ENCODE results near the gene FOXRED1.
"Not testable (repeated sequence)": the region's sequence is repeated elsewhere in the genome, so short reads cannot be mapped to it uniquely, and the experiment has no call there.

FOXRED1 gene

GRCh38 chr11:126277322-126277721 lies 8.4 kb downstream of the FOXRED1 start:
- no peak for DNase-seq (ENCODE audit: low read depth, low spot score)

GRCh38 chr11:126277780-126278179 lies 8.8 kb downstream of the FOXRED1 start:
- no peak for DNase-seq (ENCODE audit: low read depth, low spot score)

DNA sequence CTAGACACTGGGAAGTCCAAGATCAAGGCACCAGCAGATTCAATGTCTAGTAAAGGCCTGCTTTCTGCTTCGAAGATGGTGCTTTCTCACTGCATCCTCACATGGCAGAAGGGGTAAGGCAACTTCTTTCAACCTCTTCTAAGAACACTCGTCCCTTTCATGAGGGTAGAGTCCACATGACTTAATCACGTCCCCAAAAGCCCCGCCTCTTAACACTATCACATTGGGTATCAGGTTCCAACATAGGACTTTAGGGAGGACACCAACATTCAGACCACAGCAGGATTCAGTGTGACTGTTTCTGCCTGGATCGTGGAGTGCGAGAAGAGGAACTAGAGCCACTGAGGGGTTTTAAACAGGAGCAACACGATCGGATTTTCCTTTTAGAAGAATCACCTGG lies 10.2 kb downstream of the FOXRED1 start:
- DNase-seq (ENCODE audit: low read depth, low spot score), result no peak

DNA sequence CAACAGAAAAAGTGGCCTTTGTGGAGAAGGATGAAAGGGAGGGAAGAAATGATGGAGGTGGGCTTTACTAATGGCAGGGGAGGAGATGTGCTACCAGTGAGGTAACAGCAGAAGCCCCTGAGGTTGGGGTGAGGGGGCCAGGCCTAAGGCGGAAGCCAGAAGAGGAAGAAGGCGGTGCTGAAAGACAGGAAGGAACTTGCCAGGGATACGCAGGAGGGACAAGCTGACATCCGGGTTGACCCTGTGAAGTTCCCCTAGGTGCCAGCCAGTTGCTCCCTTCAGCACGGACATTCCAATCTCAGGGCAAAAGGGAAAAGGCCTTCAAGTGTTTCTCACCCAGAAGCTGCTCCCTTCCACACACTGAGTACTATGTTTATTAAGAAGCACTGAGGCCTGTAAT lies 11.6 kb downstream of the FOXRED1 start:
- no peak for DNase-seq (ENCODE audit: low read depth, low spot score)

GRCh38 chr11:126281245-126281644 lies 12.3 kb downstream of the FOXRED1 start:
- DNase-seq (ENCODE audit: low read depth, low spot score), result no peak

GRCh38 chr11:126281666-126282175 lies 12.8 kb downstream of the FOXRED1 start:
- DNase-seq (ENCODE audit: low read depth, low spot score), result no peak

DNA sequence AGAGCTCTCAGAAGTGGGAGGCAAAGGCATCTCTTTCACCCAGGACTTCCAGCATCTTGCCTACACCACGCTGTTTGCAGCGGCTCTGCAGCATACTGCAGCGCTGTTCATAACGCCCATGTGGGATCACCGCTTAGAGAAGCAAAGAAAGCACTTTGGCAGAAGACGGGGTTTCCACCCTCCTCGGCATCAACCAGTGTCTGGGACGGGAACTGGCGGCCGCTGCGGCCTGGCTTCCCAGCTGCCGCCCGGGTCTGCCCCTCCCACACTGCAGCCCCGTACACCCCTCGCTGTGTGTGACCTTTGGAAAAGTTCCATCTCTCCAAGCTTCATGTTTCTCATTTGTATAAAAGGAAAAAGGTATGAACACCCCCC lies 13.4 kb downstream of the FOXRED1 start:
- DNase-seq (ENCODE audit: low read depth, low spot score), result no peak

GRCh38 chr11:126282736-126283591 lies 14.0 kb downstream of the FOXRED1 start, which contains the start of gene TIRAP:
TIRAP (plus strand) TSS chr11:126283093; CDS start chr11:126290895, 7,802 bp downstream.
- peak; percentile 15 for DNase-seq (ENCODE audit: low read depth, low spot score)

DNA sequence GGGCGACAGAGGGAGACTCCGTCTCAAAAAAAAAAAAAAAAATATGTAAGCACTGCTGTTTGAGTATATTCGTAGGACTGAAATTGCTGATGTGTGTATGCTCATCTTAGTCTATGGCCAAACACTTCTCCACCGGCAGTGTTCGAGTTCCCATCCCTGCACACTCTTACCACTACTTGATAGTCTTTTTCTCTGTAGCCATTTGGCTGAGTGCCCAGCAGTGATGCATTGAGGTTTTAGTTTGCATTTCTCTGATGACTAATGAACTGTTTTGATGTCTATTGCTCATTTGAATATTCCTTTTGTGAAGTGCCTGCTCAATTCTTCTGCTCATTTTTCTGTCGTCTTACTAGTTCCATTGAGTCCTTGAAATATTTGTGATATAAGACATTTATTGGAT lies 15.9 kb downstream of the FOXRED1 start:
- peak; percentile 79 for DNase-seq (ENCODE audit: low read depth, low spot score)

GRCh38 chr11:126288237-126288636 lies 19.3 kb downstream of the FOXRED1 start:
- DNase-seq (ENCODE audit: low read depth, low spot score), result no peak

DNA sequence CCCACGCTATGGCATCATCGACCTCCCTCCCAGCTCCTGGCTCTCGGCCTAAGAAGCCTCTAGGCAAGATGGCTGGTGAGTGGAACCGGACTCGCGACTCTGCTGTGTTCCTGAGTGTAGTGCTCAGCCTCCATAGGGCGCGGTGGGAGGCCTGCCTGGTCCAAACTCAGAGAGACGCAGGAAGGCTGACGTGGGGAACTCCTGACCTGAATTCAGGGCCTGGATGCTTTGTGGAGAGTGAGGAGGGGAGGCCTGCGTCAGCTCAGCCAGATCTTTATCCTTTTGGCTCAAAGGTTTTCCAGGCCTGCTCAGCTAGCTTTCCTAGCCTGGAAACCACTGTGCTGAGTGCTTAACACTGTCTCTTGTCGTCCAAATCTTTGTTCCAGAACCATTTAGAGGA lies 21.9 kb downstream of the FOXRED1 start:
- no peak for DNase-seq (ENCODE audit: low read depth, low spot score)

DNA sequence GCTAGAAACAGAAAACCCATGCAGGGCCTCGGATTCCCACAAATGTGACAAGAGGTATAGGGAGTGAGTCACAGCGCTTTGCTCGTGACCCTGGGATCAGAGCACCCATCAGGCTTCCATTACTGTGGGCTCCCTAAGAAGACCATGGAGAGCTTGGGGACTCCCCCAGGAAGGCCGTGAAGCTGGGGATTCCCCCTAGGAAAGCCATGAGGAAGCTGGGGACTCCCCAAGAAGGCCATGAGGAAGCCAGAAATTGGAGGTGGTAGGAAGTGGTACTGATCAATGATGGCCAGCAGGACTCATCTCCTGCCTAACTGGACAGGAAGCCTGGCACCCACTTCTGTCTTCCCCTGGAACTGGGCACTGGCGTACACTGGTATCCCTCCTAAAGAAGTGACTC lies 24.8 kb downstream of the FOXRED1 start:
- no peak for DNase-seq (ENCODE audit: low read depth, low spot score)

- DNase-seq (ENCODE audit: low read depth, low spot score), result no peak
These were observed 28.1 kb downstream of the FOXRED1 start for GRCh38 chr11:126297004-126297403.

DNA sequence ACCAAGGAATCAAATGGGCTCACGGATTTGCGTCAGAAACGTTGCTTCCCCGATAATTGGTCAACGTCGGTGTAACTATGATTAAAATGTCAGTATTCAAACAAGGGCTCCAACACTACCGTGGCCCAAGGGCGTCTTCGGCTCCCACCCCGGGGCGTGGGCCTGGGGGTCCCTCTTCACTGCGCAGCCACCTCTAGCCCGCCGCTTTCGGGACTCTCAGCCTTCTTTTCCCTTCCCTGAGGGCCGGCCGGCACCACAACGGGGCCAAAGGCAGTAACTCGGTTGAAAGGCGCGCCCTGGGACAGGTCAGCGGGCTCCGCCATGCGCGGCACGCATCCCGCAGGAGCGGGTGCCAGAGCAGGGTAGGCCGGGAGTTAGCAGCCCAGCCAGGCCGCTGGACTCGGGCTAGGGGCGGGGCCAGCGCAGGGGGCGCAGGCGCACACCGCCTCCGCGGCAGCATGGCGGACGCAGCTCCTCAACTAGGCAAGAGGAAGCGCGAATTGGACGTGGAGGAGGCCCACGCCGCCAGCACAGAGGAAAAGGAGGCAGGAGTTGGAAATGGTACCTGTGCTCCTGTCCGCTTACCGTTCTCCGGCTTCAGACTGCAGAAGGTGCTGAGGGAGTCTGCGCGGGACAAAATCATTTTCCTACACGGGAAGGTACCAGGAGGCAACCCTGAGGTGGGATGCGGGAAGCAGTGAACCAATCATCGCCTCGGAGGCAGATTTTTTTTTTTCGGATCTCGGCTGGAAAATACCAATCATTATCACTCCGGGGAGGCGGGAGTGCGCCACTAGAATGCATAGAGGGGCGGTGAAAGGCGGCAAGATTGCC lies 34.9 kb downstream of the FOXRED1 start, which contains the start of gene DCPS:
DCPS (plus strand) TSS at position 438 of the 834 bp plus-strand sequence; CDS start at position 459, 21 bp downstream.
- DNase-seq (ENCODE audit: low read depth, low spot score), result peak; percentile 64

GRCh38 chr11:126304457-126305075 lies 35.6 kb downstream of the FOXRED1 start:
- no peak for DNase-seq (ENCODE audit: low read depth, low spot score)

DNA sequence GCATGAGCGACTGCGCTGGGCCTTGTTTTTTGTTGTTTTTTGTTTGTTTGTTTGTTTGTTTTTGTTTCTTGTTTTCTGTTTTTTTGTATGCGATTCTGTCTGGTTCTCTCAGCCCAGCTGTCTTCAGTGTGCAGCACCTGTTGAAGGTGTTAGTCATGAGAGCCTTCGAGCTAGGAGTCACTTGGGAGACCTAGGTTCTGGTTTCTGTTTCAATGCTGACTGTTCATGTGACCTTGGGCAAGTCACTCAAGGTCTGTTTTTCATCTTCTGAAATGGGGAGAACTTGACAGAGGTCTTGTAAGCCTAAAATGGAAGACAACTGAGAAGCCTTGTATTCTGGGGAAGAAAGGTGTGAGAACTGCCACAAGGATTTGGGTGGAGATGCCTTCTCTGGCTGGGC lies 36.7 kb downstream of the FOXRED1 start:
- DNase-seq (ENCODE audit: low read depth, low spot score), result no peak

- DNase-seq (ENCODE audit: low read depth, low spot score), result no peak
These were observed 38.8 kb downstream of the FOXRED1 start for GRCh38 chr11:126307706-126308105.

DNA sequence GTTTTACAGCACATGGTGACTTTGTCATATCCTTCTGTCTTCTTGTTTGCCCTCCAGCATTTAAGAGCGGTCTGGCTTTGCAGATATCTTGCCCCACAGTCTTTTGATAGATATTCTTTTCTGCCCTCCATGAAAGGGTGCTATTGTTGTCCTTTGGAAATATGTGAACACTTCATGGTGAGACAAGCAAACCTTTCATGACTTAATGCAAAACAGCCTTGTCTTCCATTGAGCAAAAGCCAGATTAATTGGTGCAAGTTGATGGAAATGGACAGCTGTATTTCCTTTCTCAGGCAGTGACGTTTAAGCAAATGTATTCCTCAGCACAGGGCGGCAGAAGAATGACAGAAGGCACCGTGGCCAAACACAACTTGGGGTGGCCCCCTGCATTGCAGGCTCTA lies 39.3 kb downstream of the FOXRED1 start:
- DNase-seq (ENCODE audit: low read depth, low spot score), result no peak

- not testable (repeated sequence) for DNase-seq (ENCODE audit: low read depth, low spot score)
These were observed 39.8 kb downstream of the FOXRED1 start for GRCh38 chr11:126308771-126309170.

- peak; percentile 11 for DNase-seq (ENCODE audit: low read depth, low spot score)
These were observed 41.4 kb downstream of the FOXRED1 start for GRCh38 chr11:126310200-126310991.

- DNase-seq (ENCODE audit: low read depth, low spot score), result no peak
These were observed 42.0 kb downstream of the FOXRED1 start for GRCh38 chr11:126310992-126311310.
